ENCODE results near the gene TMEM14C.

The TMEM14C gene

DNA sequence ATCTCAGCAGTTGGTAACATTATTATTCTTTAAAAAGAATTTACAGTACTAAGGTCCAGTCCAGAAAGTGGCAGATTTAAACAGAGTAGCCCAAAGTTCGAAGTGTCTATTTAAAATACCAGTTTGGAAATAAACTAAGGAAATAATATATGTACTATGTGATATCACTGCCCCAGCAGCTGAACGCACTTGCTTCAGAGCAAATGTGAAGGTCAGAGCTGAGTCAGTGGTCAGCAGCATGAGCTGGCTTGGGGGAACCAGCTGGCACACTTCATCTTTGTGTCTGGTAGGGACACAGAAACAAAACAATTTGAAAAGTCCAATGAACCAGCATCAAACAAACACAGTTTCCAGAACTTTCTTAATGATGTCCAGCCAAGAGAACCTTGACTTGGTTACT lies 40.1 kb downstream of the TMEM14C start:
- DNase-seq (ENCODE audit: low read depth, low spot score), result no peak
- ChIA-PET POLR2A (no interaction called here), CTCF (no interaction called here)
- TF ChIP-seq CTCF (IDR thresholded peaks at IDR 0.05; ENCODE audit: insufficient read depth, low read length, missing control alignments), result no peak
- H3K4me3 ChIP-seq (ENCODE audit: low read depth, low read length), result no peak overlapping the region

- ChIA-PET POLR2A (no interaction called here), CTCF (interaction anchor here (1.3 to 1.7 kb wide), 3 partner anchors 10 to 15 kb away, joined by 3 to 6 read pairs (median 3); no protein-coding TSS in a partner anchor)
- no peak overlapping the region for H3K4me3 ChIP-seq (ENCODE audit: low read depth, low read length)
- no peak for TF ChIP-seq CTCF (IDR thresholded peaks at IDR 0.05; ENCODE audit: insufficient read depth, low read length, missing control alignments)
- no peak for DNase-seq (ENCODE audit: low read depth, low spot score)
These were observed 46.5 kb downstream of the TMEM14C start for GRCh38 chr6:10769419-10769818.

GRCh38 chr6:10771371-10771894 lies 48.6 kb downstream of the TMEM14C start:
- ChIA-PET POLR2A (no interaction called here), CTCF (interaction anchor here (1.2 kb wide), 1 partner anchor 12 kb away, joined by 4 read pairs; no protein-coding TSS in a partner anchor)
- no peak for DNase-seq (ENCODE audit: low read depth, low spot score)
- no peak overlapping the region for H3K4me3 ChIP-seq (ENCODE audit: low read depth, low read length)
- no peak for TF ChIP-seq CTCF (IDR thresholded peaks at IDR 0.05; ENCODE audit: insufficient read depth, low read length, missing control alignments)

- TF ChIP-seq CTCF (IDR thresholded peaks at IDR 0.05; ENCODE audit: insufficient read depth, low read length, missing control alignments), result no peak
- DNase-seq (ENCODE audit: low read depth, low spot score), result no peak
- H3K4me3 ChIP-seq (ENCODE audit: low read depth, low read length), result no peak overlapping the region
- CTCF ChIA-PET, result no interaction called here
- POLR2A ChIA-PET, result no interaction called here
These were observed 55.4 kb downstream of the TMEM14C start for GRCh38 chr6:10778230-10778629.

DNA sequence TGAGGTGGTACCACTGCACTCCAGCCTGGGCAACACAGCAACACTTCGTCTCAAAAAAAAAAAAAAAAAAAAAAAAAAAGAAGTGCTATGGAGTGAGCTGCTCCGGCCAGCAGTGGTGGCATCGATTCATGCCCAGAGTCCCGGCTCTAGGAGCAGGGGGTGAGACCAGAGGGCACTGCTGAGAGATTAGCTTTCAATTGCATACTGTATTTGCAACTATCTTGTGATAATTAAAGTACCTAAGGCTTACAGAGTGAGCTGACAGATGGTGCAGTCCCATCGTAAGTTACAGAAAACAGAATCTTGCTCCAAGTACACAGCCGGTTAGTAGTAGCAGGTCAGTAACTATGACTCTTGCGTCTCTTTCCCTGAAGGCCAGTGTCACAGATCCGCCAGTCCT lies 56.2 kb downstream of the TMEM14C start:
- no peak for TF ChIP-seq CTCF (IDR thresholded peaks at IDR 0.05; ENCODE audit: insufficient read depth, low read length, missing control alignments)
- DNase-seq (ENCODE audit: low read depth, low spot score), result no peak
- CTCF ChIA-PET, result no interaction called here
- POLR2A ChIA-PET, result no interaction called here
- H3K4me3 ChIP-seq (ENCODE audit: low read depth, low read length), result no peak overlapping the region
